D721Med (cell line): ENCODE measurements around the gene SPSB3.

Source experiments
- DNase-seq: peaks from one replicate; pipeline ENCODE4 v3.0.0; 2011; ENCODE audit warnings: low spot score; ENCODE audit not compliant: insufficient read length
- FAIRE-seq: peaks from 2 replicates; lab custom pipeline; 2011; peaks lifted over from hg19 to GRCh38; lab: Jason Lieb, UNC
- CTCF ChIP-seq: IDR thresholded peaks from 2 replicates; pipeline ENCODE4 v1.5.1; 2012; ENCODE audit warnings: mild to moderate bottlenecking, control low read depth; ENCODE audit not compliant: insufficient read depth; ENCODE audit errors: missing control alignments

The SPSB3 gene

GRCh38 chr16:1781758-1782407, 488 bp downstream of the SPSB3 start:
- TF ChIP-seq CTCF, result no peak
- DNase-seq (no peak), FAIRE-seq (no peak)

- DNase-seq (no peak), FAIRE-seq (no peak)
- no peak for TF ChIP-seq CTCF
These were observed 1.1 kb downstream of the SPSB3 start for GRCh38 chr16:1781254-1781653.

GRCh38 chr16:1780677-1781072, 1.7 kb downstream of the SPSB3 start:
- TF ChIP-seq CTCF, result no peak
- FAIRE-seq (no peak), DNase-seq (no peak)

- DNase-seq, result no peak
- no peak for FAIRE-seq
- no peak for TF ChIP-seq CTCF
These were observed 2.4 kb downstream of the SPSB3 start for GRCh38 chr16:1779741-1780676.

- DNase-seq (no peak), FAIRE-seq (no peak)
- TF ChIP-seq CTCF, result no peak
These were observed 3.1 kb downstream of the SPSB3 start for GRCh38 chr16:1779234-1779701.

- FAIRE-seq, result no peak
- DNase-seq, result no peak
- no peak for TF ChIP-seq CTCF
These were observed 3.9 kb downstream of the SPSB3 start for GRCh38 chr16:1778200-1779179.
